ENCODE results near the gene RMND1. TPM values are rescaled to one million over a fixed set of nuclear protein-coding genes. Genes with fewer than 3 reads are reported as not detected.
A peak's percentile ranks its signal among the peaks of the same experiment; 100 is the strongest.

Gene RMND1
- total and polyA plus RNA-seq, 9 of the 15 experiments (the other 6 are each of a cell fraction or from before 2014, with no cell fraction given) = 26.9 to 47.8 (median 36.2) TPM

DNA sequence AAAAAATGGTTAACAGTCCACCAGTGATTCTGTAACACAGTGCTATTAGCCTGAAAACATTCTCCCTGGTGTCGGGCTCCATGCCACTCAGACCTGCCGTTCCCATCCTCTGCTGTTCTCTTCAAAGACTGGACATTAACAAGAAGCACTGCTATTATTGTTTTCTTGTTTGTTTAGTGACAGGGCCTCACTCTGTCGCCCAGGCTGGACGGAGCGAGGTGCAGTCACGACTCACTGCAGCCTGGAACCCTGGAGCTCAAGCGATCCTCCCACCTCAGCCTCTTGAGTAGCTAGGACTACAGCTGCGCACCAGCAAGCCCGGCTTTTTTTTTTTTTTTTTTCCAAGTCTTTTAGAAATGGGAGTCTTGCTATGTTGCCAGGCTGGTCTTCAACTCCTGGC is 9.6 kb downstream of the RMND1 start:
- ATAC-seq (no peak), DNase-seq (ENCODE audit: extremely low read depth in 1 of 4, low spot score in 3 of 4) (no peak), FAIRE-seq (no peak)
- peaks cover 56% of the 10 kb centered on the region for H3K36me3 ChIP-seq (ENCODE audit: control insufficient read depth, insufficient read depth, low read length)
- in situ Hi-C loops (cut with MboI) (no loop called here), intact Hi-C loops (cut with micrococcal nuclease) (loop anchor here (5.0 kb wide), 1 partner anchor 35 kb away; no protein-coding TSS in a partner anchor)
- H3K9me1 ChIP-seq (ENCODE audit: control insufficient read depth, insufficient read depth, low read length) = no peaks in the 10 kb centered on the region
- peak overlapping the region in 1 of 2 experiments; percentile 40; a peak in 1 of 4 replicates for H3K9ac ChIP-seq (ENCODE audit: insufficient read depth in 1 of 2, low read depth in 2 of 2, low read length in 2 of 2)
- H3K27ac ChIP-seq (ENCODE audit: extremely low read depth, low read depth, low read length) = no peak overlapping the region
- no peak overlapping the region for H2AFZ ChIP-seq (ENCODE audit: low read depth, low read length)
- H3K4me3 ChIP-seq = no peak overlapping the region
- no peaks in the 10 kb centered on the region for H4K20me1 ChIP-seq (replicated peaks; ENCODE audit: control insufficient read depth, insufficient read depth, low read length)
- no peaks in the 10 kb centered on the region; a peak in 2 of 5 replicates for H3K4me1 ChIP-seq (replicated peaks in 1 of 2; ENCODE audit: control insufficient read depth in 2 of 2, insufficient read depth in 2 of 2, low read length in 2 of 2)
- WGBS (ENCODE audit: insufficient coverage, low coverage, missing lambda C conversion rate) = 73% methylated on average over 7 of the region's 9 CpGs
- TF ChIP-seq ZNF143 (CRISPR knock-in tag; IDR thresholded peaks at IDR 0.05) (no peak), SLC30A9 (CRISPR knock-in tag; IDR thresholded peaks at IDR 0.05) (no peak), ZNF583 (CRISPR knock-in tag; IDR thresholded peaks at IDR 0.05) (no peak), HSF4 (CRISPR knock-in tag; IDR thresholded peaks at IDR 0.05; ENCODE audit: borderline replicate concordance) (no peak), HDAC1 (IDR thresholded peaks at IDR 0.05) (no peak), FOXJ2 (tag; IDR thresholded peaks at IDR 0.05) (no peak), FIP1L1 (IDR thresholded peaks at IDR 0.05; ENCODE audit: low read depth, low read length, poor library complexity, severe bottlenecking) (no peak), ZNF347 (CRISPR knock-in tag; IDR thresholded peaks at IDR 0.05; ENCODE audit: low read depth) (no peak), GABPA (tag; conservative IDR thresholded peaks at IDR 0.05; ENCODE audit: low read depth) (no peak)
- TF ChIP-seq, protein P1, sequence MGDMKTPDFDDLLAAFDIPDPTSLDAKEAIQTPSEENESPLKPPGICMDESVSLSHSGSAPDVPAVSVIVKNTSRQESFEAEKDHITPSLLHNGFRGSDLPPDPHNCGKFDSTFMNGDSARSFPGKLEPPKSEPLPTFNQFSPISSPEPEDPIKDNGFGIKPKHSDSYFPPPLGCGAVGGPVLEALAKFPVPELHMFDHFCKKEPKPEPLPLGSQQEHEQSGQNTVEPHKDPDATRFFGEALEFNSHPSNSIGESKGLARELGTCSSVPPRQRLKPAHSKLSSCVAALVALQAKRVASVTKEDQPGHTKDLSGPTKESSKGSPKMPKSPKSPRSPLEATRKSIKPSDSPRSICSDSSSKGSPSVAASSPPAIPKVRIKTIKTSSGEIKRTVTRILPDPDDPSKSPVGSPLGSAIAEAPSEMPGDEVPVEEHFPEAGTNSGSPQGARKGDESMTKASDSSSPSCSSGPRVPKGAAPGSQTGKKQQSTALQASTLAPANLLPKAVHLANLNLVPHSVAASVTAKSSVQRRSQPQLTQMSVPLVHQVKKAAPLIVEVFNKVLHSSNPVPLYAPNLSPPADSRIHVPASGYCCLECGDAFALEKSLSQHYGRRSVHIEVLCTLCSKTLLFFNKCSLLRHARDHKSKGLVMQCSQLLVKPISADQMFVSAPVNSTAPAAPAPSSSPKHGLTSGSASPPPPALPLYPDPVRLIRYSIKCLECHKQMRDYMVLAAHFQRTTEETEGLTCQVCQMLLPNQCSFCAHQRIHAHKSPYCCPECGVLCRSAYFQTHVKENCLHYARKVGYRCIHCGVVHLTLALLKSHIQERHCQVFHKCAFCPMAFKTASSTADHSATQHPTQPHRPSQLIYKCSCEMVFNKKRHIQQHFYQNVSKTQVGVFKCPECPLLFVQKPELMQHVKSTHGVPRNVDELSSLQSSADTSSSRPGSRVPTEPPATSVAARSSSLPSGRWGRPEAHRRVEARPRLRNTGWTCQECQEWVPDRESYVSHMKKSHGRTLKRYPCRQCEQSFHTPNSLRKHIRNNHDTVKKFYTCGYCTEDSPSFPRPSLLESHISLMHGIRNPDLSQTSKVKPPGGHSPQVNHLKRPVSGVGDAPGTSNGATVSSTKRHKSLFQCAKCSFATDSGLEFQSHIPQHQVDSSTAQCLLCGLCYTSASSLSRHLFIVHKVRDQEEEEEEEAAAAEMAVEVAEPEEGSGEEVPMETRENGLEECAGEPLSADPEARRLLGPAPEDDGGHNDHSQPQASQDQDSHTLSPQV (IDR thresholded peaks at IDR 0.05) = no peak
- POLR2A ChIA-PET = interaction anchor here (1.2 to 1.5 kb wide), 2 partner anchors 9 to 52 kb away, joined by 4 to 7 read pairs; partner anchors contain the start of gene RMND1
- H3K27me3 ChIP-seq (ENCODE audit: control insufficient read depth in 2 of 2, insufficient read depth in 2 of 2, low read length in 2 of 2) = no peaks in the 10 kb centered on the region
- no peak overlapping the region for H3K4me2 ChIP-seq (ENCODE audit: insufficient read depth, low read length)
- BruUV-seq (replicated peaks) = no TSS peak
- no peaks in the 10 kb centered on the region for H3K9me3 ChIP-seq (replicated peaks; ENCODE audit: control insufficient read depth, insufficient read depth, low read depth, low read length)
- peaks cover 84% of the 10 kb centered on the region for H3K79me2 ChIP-seq (ENCODE audit: control insufficient read depth, insufficient read depth, low read length)
- CTCF ChIA-PET (ENCODE audit: low intra/inter-chr PET ratio) = no interaction called here

All from K562 (cell line).